Common myeloid progenitor, CD34-positive (primary cell): Measurements from ENCODE around the gene POLR1A.

Experiments
- CTCF ChIA-PET: fragments of 350-600 bp; sonication (Branson Sonifier 250); formaldehyde crosslinking; loops from one replicate; lab custom pipeline; 2021; ENCODE audit warnings: antibody characterized with exemption; lab: Charles Lee
- POLR2A ChIA-PET: fragments of 350-600 bp; sonication (Branson Sonifier 250); formaldehyde crosslinking; loops from one replicate; lab custom pipeline; 2021; ENCODE audit warnings: antibody characterized with exemption; lab: Charles Lee
- DNase-seq, 3 donors: peaks; one replicate each; pipeline versions ENCODE4 v3.0.0 to v3.0.0-alpha.2; 2013
- H3K27ac ChIP-seq, 2 experiments: 1 replicate in 1 of 2; 2 replicates in 1 of 2; pipeline ENCODE4 v1.7.0; 2013; ENCODE audit warnings: inconsistent platforms in 2 of 2, low read length in 2 of 2, mild to moderate bottlenecking in 2 of 2, low read depth in 1 of 2, moderate library complexity in 1 of 2; ENCODE audit not compliant: severe bottlenecking in 2 of 2, insufficient read depth in 1 of 2, poor library complexity in 1 of 2
- H3K27me3 ChIP-seq, 5 experiments: replicated peaks in 2 of 5; 1 replicate in 3 of 5; 2 replicates in 2 of 5; pipeline versions ENCODE4 v1.6.1 to v1.7.0; 2013; ENCODE audit warnings: low read length in 4 of 5, mild to moderate bottlenecking in 2 of 5, moderate library complexity in 2 of 5, inconsistent platforms in 1 of 5; ENCODE audit not compliant: insufficient read depth in 5 of 5, control insufficient read depth in 4 of 5
- H3K36me3 ChIP-seq, 4 experiments: 1 replicate in 2 of 4; 2 replicates in 2 of 4; pipeline versions ENCODE4 v1.6.1 to v1.7.0; 2013; ENCODE audit warnings: low read length in 3 of 4, control low read depth in 1 of 4, mild to moderate bottlenecking in 1 of 4; ENCODE audit not compliant: control insufficient read depth in 4 of 4, insufficient read depth in 4 of 4
- H3K4me1 ChIP-seq, 4 experiments: 1 replicate in 3 of 4; 2 replicates in 1 of 4; pipeline versions ENCODE4 v1.6.1 to v1.7.1; 2013; ENCODE audit warnings: low read length in 3 of 4, mild to moderate bottlenecking in 3 of 4, control low read depth in 1 of 4, inconsistent platforms in 1 of 4, moderate library complexity in 1 of 4; ENCODE audit not compliant: control insufficient read depth in 4 of 4, insufficient read depth in 4 of 4; ENCODE audit errors: control extremely low read depth in 1 of 4
- H3K4me3 ChIP-seq, 7 experiments: 1 replicate in 4 of 7; 2 replicates in 3 of 7; pipeline versions ENCODE4 v1.5.1 to v1.7.0; 2013; ENCODE audit warnings: mild to moderate bottlenecking in 7 of 7, low read length in 6 of 7, moderate library complexity in 6 of 7, inconsistent platforms in 2 of 7, low read depth in 2 of 7, control low read depth in 1 of 7; ENCODE audit not compliant: insufficient read depth in 4 of 7, control insufficient read depth in 1 of 7; ENCODE audit errors: extremely low read depth in 1 of 7
- H3K9me3 ChIP-seq, 5 experiments: 1 replicate in 4 of 5; 2 replicates in 1 of 5; pipeline versions ENCODE4 v1.6.1 to v1.7.1; 2013; ENCODE audit warnings: low read length in 4 of 5, mild to moderate bottlenecking in 2 of 5, inconsistent platforms in 1 of 5, low read depth in 1 of 5, moderate library complexity in 1 of 5; ENCODE audit not compliant: control insufficient read depth in 4 of 5, insufficient read depth in 2 of 5; ENCODE audit errors: control extremely low read depth in 1 of 5
- WGBS: methylation state at CpG from one replicate; pipeline ENCODE4 v1.1.5; 2013; ENCODE audit not compliant: insufficient coverage; 5-methylcytosine and 5-hydroxymethylcytosine counted together

Gene POLR1A

DNA sequence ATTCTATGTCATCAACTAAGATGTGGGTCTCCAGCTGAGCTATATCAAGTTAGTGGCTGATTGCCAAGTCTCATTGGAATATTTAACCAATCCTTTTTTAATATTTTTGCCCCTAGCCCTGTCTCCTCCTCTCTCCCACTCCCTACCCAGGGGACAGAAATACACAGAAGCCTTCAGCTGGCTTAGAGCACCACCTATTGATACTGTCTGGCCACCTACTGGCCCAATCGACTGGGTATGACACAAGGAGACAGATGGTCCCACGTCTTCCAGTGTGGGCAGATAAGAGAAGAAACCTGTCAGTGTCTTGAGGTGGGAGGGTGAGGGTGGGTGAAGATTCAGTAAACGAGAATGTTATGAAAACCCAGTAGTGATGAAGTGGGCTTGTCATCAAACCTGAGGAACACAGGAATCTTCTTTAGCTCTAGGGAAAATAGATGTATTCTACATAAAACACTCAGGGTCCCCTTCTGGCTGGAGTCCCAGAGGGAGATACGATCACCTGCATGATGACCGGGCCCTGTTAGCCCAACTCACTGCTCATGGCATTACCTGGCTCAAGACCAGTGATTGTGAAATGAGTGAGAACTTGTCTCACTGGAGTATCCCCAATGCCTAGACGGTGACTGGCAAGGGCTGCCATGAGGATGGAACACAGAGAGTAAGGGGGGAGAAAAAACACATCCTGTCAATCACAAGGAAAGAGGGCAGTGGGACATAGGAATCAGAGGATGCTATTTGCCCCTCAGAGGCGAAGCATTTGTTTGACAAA, 26.7 kb downstream of the POLR1A start:
- H3K36me3 ChIP-seq, result peaks cover 15 to 76% (median 57%) of the 10 kb centered on the region in 4 experiments
- peak; percentile 54 to 69 (median 68) for DNase-seq

DNA sequence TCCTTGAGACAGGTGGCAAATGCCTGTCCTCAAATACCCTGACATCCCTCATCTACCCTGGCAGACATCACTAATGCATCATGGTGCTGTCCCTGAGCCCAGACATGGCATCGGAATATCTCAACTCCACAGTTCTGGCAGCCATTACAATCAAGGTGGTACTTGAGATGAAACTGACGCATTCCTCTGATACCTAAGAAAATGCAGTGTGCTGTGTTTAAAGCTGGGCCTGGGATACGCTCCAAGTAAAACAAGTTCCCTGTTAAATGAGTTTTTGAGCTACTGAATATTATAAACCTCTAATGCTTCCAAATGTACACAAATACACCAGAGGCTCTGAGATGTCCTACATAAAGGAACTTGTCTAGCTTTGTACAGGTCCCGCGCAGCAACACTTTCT, 29.8 kb downstream of the POLR1A start:
- WGBS, result 96% methylated on average over 5 of the region's 5 CpGs
- Histone ChIP-seq H3K36me3 (peaks cover 14 to 90% (median 58%) of the 10 kb centered on the region in 4 experiments), H3K4me3 (no peak overlapping the region), H3K4me1 (peaks cover 0 to 25% (median 15%) of the 10 kb centered on the region in 4 experiments), H3K9me3 (no peaks in the 10 kb centered on the region), H3K27me3 (no peaks in the 10 kb centered on the region), H3K27ac (no peak overlapping the region)
- no peak for DNase-seq
- ChIA-PET POLR2A (no interaction called here), CTCF (interaction anchor here (0.7 to 10.8 kb wide), 4 partner anchors 41 to 250 kb away, joined by 3 to 265 read pairs (median 36); partner anchors contain the start of gene ST3GAL5)

More for the DNA sequence above, 26.7 kb downstream of the POLR1A start:
- CTCF ChIA-PET, result interaction anchor here (0.6 to 10.8 kb wide), 20 partner anchors 9 to 445 kb away, joined by 3 to 265 read pairs (median 6); partner anchors contain the start of gene ST3GAL5
- Histone ChIP-seq H3K9me3 (no peaks in the 10 kb centered on the region), H3K27ac (no peak overlapping the region), H3K4me1 (peaks cover 0 to 14% (median 6%) of the 10 kb centered on the region in 4 experiments), H3K4me3 (no peak overlapping the region), H3K27me3 (no peaks in the 10 kb centered on the region)
- 68% methylated on average over 6 of the region's 7 CpGs for WGBS
- POLR2A ChIA-PET, result no interaction called here

DNA sequence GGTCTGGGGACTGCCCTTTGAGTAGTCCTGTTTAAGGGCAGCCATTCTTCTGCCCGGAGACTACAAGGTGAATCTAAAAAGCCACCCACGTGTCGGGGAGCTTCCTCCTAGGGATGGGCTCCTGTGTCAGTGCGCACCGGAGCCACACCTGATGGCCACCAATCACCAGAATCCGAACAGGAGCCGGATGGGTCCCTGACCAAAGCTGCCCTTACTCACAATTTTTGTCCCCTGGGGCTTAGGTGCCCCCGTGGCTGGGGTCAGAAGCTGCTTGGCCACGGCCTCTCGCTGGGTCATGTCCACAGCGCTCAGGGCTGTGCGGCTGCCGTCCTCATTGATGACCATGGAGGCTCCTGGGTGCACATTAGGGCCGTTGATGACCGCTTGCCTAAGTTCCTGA, 30.9 kb downstream of the POLR1A start:
- no peaks in the 10 kb centered on the region for H3K9me3 ChIP-seq
- H3K27ac ChIP-seq, result no peak overlapping the region
- H3K36me3 ChIP-seq, result peaks cover 14 to 89% (median 59%) of the 10 kb centered on the region in 4 experiments
- 99% methylated on average over 14 of the region's 15 CpGs for WGBS
- peaks cover 0 to 17% (median 13%) of the 10 kb centered on the region in 4 experiments for H3K4me1 ChIP-seq
- POLR2A ChIA-PET, result no interaction called here
- CTCF ChIA-PET, result interaction anchor here (0.8 kb wide), 1 partner anchor 248 kb away, joined by 4 read pairs; no protein-coding TSS in a partner anchor
- H3K4me3 ChIP-seq, result no peak overlapping the region
- DNase-seq, result no peak
- H3K27me3 ChIP-seq, result no peaks in the 10 kb centered on the region

DNA sequence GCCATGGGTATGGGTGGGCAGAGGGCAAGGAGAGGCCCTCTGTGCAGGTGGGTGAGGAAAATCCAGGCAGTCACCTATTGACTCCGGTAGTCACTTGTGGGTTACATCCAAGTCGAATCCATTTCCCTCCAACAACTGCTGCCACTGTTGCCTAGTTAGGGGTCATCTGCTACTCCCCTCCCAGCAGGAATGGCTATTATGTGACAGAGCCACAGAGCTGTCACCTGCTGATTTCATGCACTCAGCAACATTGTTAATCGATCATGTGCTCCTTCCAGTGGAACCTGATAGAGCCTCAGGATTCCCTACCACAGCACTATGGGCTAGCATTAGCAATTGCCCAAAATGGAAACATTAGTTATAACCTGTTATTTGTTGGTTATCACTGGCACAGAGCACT, 31.4 kb downstream of the POLR1A start:
- H3K4me3 ChIP-seq, result no peak overlapping the region
- ChIA-PET POLR2A (no interaction called here), CTCF (interaction anchor here (0.6 to 0.8 kb wide), 2 partner anchors 247 to 819 kb away, joined by 3 to 4 read pairs; no protein-coding TSS in a partner anchor)
- 83% methylated on average over 3 of the region's 3 CpGs for WGBS
- no peaks in the 10 kb centered on the region for H3K27me3 ChIP-seq
- H3K9me3 ChIP-seq, result no peaks in the 10 kb centered on the region
- H3K27ac ChIP-seq, result no peak overlapping the region
- no peak for DNase-seq
- H3K4me1 ChIP-seq, result peaks cover 0 to 11% (median 9%) of the 10 kb centered on the region in 4 experiments
- H3K36me3 ChIP-seq, result peaks cover 13 to 89% (median 64%) of the 10 kb centered on the region in 4 experiments

DNA sequence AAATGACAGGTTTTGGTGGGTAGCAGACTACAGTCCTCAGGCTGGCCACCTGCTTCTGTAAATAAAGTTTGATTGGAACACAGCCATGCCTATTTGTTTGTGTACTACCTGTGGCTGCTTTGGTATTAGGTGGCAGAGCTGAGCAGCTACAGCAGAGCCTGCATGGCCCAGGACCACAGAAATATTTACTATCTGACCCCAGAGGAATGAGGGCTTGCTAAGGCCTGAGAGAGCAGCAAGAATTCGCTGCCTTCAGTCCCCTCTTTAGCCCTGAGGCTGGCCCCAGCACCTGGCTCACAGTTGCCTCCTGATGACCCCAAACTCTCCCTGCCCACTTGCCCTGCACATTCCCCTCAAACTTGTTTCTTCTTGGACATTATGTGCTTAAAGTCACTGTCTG, 32.5 kb downstream of the POLR1A start:
- Histone ChIP-seq H3K27me3 (no peaks in the 10 kb centered on the region), H3K27ac (no peak overlapping the region), H3K4me1 (peaks cover 0 to 20% (median 13%) of the 10 kb centered on the region in 4 experiments), H3K36me3 (peaks cover 12 to 90% (median 67%) of the 10 kb centered on the region in 4 experiments), H3K9me3 (no peaks in the 10 kb centered on the region), H3K4me3 (no peak overlapping the region)
- ChIA-PET CTCF (interaction anchor here (1.0 to 1.6 kb wide), 3 partner anchors 18 to 249 kb away, joined by 3 read pairs; no protein-coding TSS in a partner anchor), POLR2A (no interaction called here)
- DNase-seq, result no peak
- 94% methylated on average over 1 of the region's 1 CpG for whole genome bisulfite sequencing

DNA sequence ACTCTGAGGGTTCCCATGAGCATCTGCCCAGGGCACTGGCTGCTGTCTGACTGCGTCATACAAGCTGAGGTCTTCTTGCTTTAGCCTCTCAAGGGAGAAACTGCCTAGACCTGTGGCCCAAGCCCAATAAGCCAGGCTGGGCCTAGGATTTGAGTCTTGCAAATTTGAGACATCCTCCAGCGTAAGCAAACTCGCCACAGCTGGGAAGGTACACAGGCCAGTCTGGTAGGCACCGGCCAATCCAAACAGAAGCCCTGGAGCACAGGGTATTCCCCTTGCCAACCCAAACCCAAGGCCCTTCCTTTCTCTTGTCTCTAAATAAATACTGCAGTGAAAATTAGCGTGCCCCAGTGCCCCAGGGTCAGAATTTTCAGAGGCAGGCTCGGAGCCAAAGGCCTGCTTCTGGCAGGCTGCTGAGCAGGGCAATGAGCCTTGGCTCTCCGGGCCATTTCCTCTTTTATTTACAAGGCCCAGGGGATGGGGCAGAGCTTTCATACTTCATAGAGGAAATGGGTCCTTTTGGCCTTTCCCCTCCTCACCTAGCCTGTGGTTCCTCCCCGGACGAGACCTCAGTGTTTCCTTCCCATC, 33.3 kb downstream of the POLR1A start:
- Histone ChIP-seq H3K27ac (peak overlapping the region in 1 of 2 experiments; percentile 52), H3K4me3 (no peak overlapping the region), H3K36me3 (peaks cover 11 to 82% (median 59%) of the 10 kb centered on the region in 4 experiments), H3K4me1 (peaks cover 0 to 20% (median 16%) of the 10 kb centered on the region in 4 experiments), H3K9me3 (no peaks in the 10 kb centered on the region), H3K27me3 (no peaks in the 10 kb centered on the region)
- 43% methylated on average over 7 of the region's 9 CpGs for WGBS
- DNase-seq, result peak in 2 of 3 donors; percentile 28 to 36
- CTCF ChIA-PET, result interaction anchor here (1.1 to 1.6 kb wide), 3 partner anchors 35 to 249 kb away, joined by 3 read pairs; no protein-coding TSS in a partner anchor
- POLR2A ChIA-PET, result no interaction called here
